Nephron (organoid): ENCODE data around the gene NEMP2.
A peak's percentile ranks its signal among the peaks of the same experiment; 100 is the strongest.
"Not testable (repeated sequence)": the region's sequence is repeated elsewhere in the genome, so short reads cannot be mapped to it uniquely, and the experiment has no call there.

ENCODE experiments used
- H3K27ac Mint-ChIP-seq, 3 experiments: 2 replicates each; pipeline ENCODE4 v1.8.0; 2020; ENCODE audit warnings: mixed read lengths in 3 of 3, mild to moderate bottlenecking in 2 of 3, moderate library complexity in 1 of 3
- H3K27me3 Mint-ChIP-seq: 2 replicates; pipeline ENCODE4 v1.8.0; 2021; ENCODE audit warnings: low read depth, mild to moderate bottlenecking, moderate library complexity, mixed read lengths
- H3K36me3 Mint-ChIP-seq: 2 replicates; pipeline ENCODE4 v1.8.0; 2020; ENCODE audit warnings: low read depth, mixed read lengths
- H3K4me1 Mint-ChIP-seq: 2 replicates; pipeline ENCODE4 v1.8.0; 2020; ENCODE audit warnings: mixed read lengths
- H3K4me3 Mint-ChIP-seq, 3 experiments: 2 replicates each; pipeline ENCODE4 v1.8.0; 2020; ENCODE audit warnings: mild to moderate bottlenecking in 3 of 3, mixed read lengths in 3 of 3, moderate library complexity in 2 of 3
- H3K9me3 Mint-ChIP-seq: 2 replicates; pipeline ENCODE4 v1.8.0; 2020; ENCODE audit warnings: mixed read lengths
- CTCF ChIP-seq, 3 experiments: fragments of 200-600 bp; sonication (generic); IDR thresholded peaks; one replicate each; pipeline ENCODE4 v1.5.0; 2021; ENCODE audit warnings: antibody characterized with exemption in 3 of 3; ENCODE audit not compliant: unreplicated experiment in 3 of 3

Gene NEMP2

GRCh38 chr2:190514676-190515075 is 19.8 kb downstream of the NEMP2 start:
- H3K36me3 Mint-ChIP-seq = peaks cover 4% of the 10 kb centered on the region
- H3K27ac Mint-ChIP-seq = no peak overlapping the region
- H3K9me3 Mint-ChIP-seq = no peaks in the 10 kb centered on the region
- H3K4me1 Mint-ChIP-seq = no peaks in the 10 kb centered on the region
- no peak overlapping the region for H3K4me3 Mint-ChIP-seq
- H3K27me3 Mint-ChIP-seq = no peaks in the 10 kb centered on the region
- no peak for TF ChIP-seq CTCF (IDR thresholded peaks at IDR 0.05; ENCODE audit: unreplicated experiment in 3 of 3)

DNA sequence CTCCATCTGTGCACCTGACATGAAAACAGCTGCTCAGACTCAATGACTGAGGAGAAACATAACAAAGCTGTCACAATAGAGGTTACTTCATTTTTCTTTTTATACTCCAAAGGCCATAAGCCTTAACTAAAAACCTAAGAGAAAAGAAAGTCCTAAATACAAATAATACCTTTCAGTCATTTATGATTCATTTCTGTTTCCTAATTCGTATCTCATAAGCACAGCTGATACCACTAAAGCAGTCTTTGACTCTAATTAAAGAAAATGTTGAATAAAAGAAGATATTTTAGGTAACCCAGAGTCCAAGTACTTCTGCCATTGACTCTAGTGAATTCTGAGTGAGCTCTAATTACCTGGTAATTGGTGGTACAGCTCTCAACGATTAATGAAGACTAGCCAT is 20.6 kb downstream of the NEMP2 start:
- peaks cover 4% of the 10 kb centered on the region for H3K36me3 Mint-ChIP-seq
- H3K4me3 Mint-ChIP-seq = no peak overlapping the region
- H3K27ac Mint-ChIP-seq = no peak overlapping the region
- no peaks in the 10 kb centered on the region for H3K27me3 Mint-ChIP-seq
- H3K9me3 Mint-ChIP-seq = no peaks in the 10 kb centered on the region
- H3K4me1 Mint-ChIP-seq = no peaks in the 10 kb centered on the region
- no peak for TF ChIP-seq CTCF (IDR thresholded peaks at IDR 0.05; ENCODE audit: unreplicated experiment in 3 of 3)

DNA sequence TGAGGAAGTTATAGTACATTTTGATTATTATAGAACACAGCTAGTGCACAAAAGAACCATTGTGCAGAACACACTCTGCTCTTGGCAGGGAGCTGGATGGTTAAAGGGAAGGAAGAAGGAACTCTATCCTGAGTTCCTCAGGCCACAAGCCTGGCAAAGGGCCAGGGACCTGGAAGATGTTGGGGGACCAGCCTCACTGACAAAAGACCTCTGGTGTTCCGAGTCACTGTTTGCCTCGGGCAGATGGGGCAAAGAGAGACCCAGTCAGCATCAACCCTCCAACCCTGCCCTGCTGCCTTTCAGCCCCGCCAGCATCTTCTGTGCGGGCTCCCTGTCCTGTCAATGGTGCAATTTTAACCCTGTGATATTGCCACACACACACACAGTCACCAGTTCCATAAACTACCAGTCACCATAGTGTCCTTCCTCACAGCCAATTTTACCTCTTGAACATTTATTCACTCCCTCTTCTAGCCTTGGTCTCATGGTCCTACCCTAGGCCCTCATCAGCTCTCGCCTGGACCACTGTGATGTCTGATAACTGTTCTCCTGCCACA is 21.9 kb downstream of the NEMP2 start:
- Mint-ChIP-seq H3K36me3 (peaks cover 4% of the 10 kb centered on the region), H3K27me3 (no peaks in the 10 kb centered on the region), H3K4me3 (no peak overlapping the region), H3K27ac (no peak overlapping the region), H3K9me3 (no peaks in the 10 kb centered on the region), H3K4me1 (no peaks in the 10 kb centered on the region)
- TF ChIP-seq CTCF (IDR thresholded peaks at IDR 0.05; ENCODE audit: unreplicated experiment in 3 of 3) = no peak

DNA sequence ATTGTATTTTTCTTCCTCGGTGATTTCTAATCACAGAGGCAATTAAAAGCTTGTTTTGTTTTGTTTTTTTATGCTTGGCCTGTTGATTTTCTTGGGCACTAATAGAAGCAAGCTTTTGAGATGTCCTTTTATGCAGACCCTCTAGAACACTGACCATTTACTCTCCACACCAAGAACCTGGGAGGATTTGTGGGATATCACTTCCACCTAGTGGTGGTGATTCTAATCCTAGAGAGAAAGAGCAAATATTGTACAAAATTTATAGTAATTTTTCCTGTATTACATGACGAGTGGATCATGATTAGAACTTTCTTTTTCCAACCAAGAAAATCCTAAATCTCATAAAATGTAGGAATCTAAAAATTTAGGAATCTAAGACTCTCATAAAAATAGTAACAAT is 23.4 kb downstream of the NEMP2 start:
- peaks cover 9% of the 10 kb centered on the region for H3K4me1 Mint-ChIP-seq
- peaks cover 4% of the 10 kb centered on the region for H3K36me3 Mint-ChIP-seq
- H3K27me3 Mint-ChIP-seq = no peaks in the 10 kb centered on the region
- TF ChIP-seq CTCF (IDR thresholded peaks at IDR 0.05; ENCODE audit: unreplicated experiment in 3 of 3) = peak; percentile 68 to 71 (median 69)
- H3K27ac Mint-ChIP-seq = peak overlapping the region in 2 of 3 experiments; percentile 62 to 69
- H3K4me3 Mint-ChIP-seq = no peak overlapping the region
- H3K9me3 Mint-ChIP-seq = no peaks in the 10 kb centered on the region

- not testable (repeated sequence) for H3K9me3 Mint-ChIP-seq, H3K27ac Mint-ChIP-seq, H3K27me3 Mint-ChIP-seq, H3K36me3 Mint-ChIP-seq, H3K4me1 Mint-ChIP-seq, H3K4me3 Mint-ChIP-seq
Measured at GRCh38 chr2:190509895-190510294, 24.6 kb downstream of the NEMP2 start.

- H3K36me3 Mint-ChIP-seq = peaks cover 4% of the 10 kb centered on the region
- TF ChIP-seq CTCF (IDR thresholded peaks at IDR 0.05; ENCODE audit: unreplicated experiment in 3 of 3) = no peak
- peak overlapping the region in 1 of 3 experiments; percentile 49 for H3K27ac Mint-ChIP-seq
- no peak overlapping the region for H3K4me3 Mint-ChIP-seq
- H3K9me3 Mint-ChIP-seq = no peaks in the 10 kb centered on the region
- peaks cover 9% of the 10 kb centered on the region for H3K4me1 Mint-ChIP-seq
- H3K27me3 Mint-ChIP-seq = no peaks in the 10 kb centered on the region
Measured at GRCh38 chr2:190507135-190507534, 27.4 kb downstream of the NEMP2 start.
